GM12878 (cell line): ENCODE results near the gene TBCD. TPM values are rescaled to one million over a fixed set of nuclear protein-coding genes. Genes with fewer than 3 reads are reported as not detected.

Experiments
- FOS ChIP-seq: IDR thresholded peaks from 3 replicates; pipeline ENCODE4 v1.6.1; 2011; ENCODE audit warnings: borderline replicate concordance; ENCODE audit not compliant: insufficient read length; ENCODE audit errors: extremely low read depth
- PRDM15 ChIP-seq: fragments of 450-650 bp; formaldehyde crosslinking; IDR thresholded peaks from 2 replicates; pipeline ENCODE4 v1.4.0; 2020; ENCODE audit warnings: mild to moderate bottlenecking, moderate library complexity
- ZNF592 ChIP-seq: fragments of 450-650 bp; IDR thresholded peaks from 2 replicates; pipeline ENCODE4 v1.6.1; 2017; ENCODE audit warnings: mild to moderate bottlenecking, moderate library complexity
- ZSCAN29 ChIP-seq: fragments of 450-650 bp; IDR thresholded peaks from 2 replicates; pipeline ENCODE4 v1.6.1; 2017; ENCODE audit warnings: mild to moderate bottlenecking, moderate library complexity
- polyA plus RNA-seq, 11 experiments: library from polyadenylated mRNA; depleted of rRNA in 4 of 11; unstranded in 6 of 11; stranded (reverse) in 5 of 11; fragments of >200 nt; fragmentation: Nextera tagmentation in 4 of 11; fragmentation: Illumina TruSeq in 1 of 11; extraction: Ambion mirVana in 4 of 11; extraction: Trizol in 1 of 11; gene quantifications; 1 replicate in 1 of 11; 2 replicates in 10 of 11; pipeline versions ENCODE4 v1.2.1 to v1.2.3, GENCODE V29; 2011 to 2016; ENCODE audit warnings: inconsistent platforms in 2 of 11, missing spikeins in 2 of 11, low read depth in 1 of 11
- total RNA-seq, 4 experiments: library from RNA; depleted of rRNA in 3 of 4; stranded (reverse); fragments of >200 nt in 3 of 4; fragmentation: Illumina TruSeq in 1 of 4; extraction: Trizol in 1 of 4; gene quantifications; 2 replicates each; pipeline versions ENCODE4 v1.2.1 to v1.2.3, GENCODE V29; 2013 to 2021

Gene TBCD
- total and polyA plus RNA-seq, 10 of the 15 experiments (the other 5 are each of a cell fraction or from before 2014, with no cell fraction given): 10.3 to 114 (median 52.4) TPM

DNA sequence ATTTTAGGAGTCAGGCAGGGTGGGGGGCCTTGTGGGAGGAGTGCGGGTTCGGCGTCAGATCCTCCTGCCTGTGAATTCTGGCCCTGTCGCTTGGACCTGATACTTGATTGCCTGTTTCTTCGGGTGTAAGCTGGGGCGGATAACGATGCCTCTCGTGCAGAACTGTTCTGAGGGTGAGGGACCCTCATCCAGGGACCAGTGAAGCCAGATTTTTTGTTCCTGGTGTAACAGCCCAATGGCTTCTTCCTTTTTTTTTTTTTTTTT lies 1.3 kb downstream of the TBCD start (continued):
- TF ChIP-seq PRDM15 (CRISPR knock-in tag): no peak
- no peak for TF ChIP-seq FOS
- TF ChIP-seq ZNF592: no peak
- no peak for TF ChIP-seq ZSCAN29
- TF ChIP-seq, all 136 proteins: peak for 0
